NCI-H748 (cell line): ENCODE data around the gene LRRC31.

Experiments
- DNase-seq: peaks from one replicate; lab custom pipeline; 2025; ENCODE audit not compliant: unreplicated experiment; lab: John Stamatoyannopoulos, UW

Gene LRRC31

GRCh38 chr3:169813757-169814517 lies 55.8 kb downstream of the LRRC31 start:
- peak; percentile 76 for DNase-seq

- DNase-seq = peak; percentile 18
Observed at GRCh38 chr3:169813278-169813677, 56.5 kb downstream of the LRRC31 start.

GRCh38 chr3:169812332-169813235 lies 57.2 kb downstream of the LRRC31 start, which contains the start of the genes LRRC34 and LRRIQ4:
TSS of gene LRRC34 (minus strand) at chr3:169812904. CDS start at chr3:169812548, 356 bp downstream.
TSS of gene LRRIQ4 (plus strand) at chr3:169812870. CDS start at chr3:169821922, 9,052 bp downstream.
- peak; percentile 91 for DNase-seq

GRCh38 chr3:169811631-169812331 lies 58.0 kb downstream of the LRRC31 start:
- peak; percentile 67 for DNase-seq

GRCh38 chr3:169809230-169809795 lies 60.4 kb downstream of the LRRC31 start:
- DNase-seq = no peak

- no peak for DNase-seq
Observed at GRCh38 chr3:169804681-169805080, 65.1 kb downstream of the LRRC31 start.

GRCh38 chr3:169792359-169792758 lies 77.4 kb downstream of the LRRC31 start:
- DNase-seq = no peak

GRCh38 chr3:169790687-169791429 lies 78.9 kb downstream of the LRRC31 start:
- no peak for DNase-seq

- no peak for DNase-seq
Observed at GRCh38 chr3:169790219-169790618, 79.5 kb downstream of the LRRC31 start.
